Glutamatergic neuron (in vitro differentiated cells): Measurements from ENCODE around the gene LMF1. TPM values are rescaled to one million over a fixed set of nuclear protein-coding genes. Genes with fewer than 3 reads are reported as not detected.
"Not testable (repeated sequence)": the region's sequence is repeated elsewhere in the genome, so short reads cannot be mapped to it uniquely, and the experiment has no call there.

Source experiments
- DNase-seq: peaks from one replicate; pipeline ENCODE4 v3.0.0; 2022
- H3K27ac Mint-ChIP-seq: one replicate; pipeline ENCODE4 v1.8.0; 2020; ENCODE audit warnings: mild to moderate bottlenecking, mixed read lengths, inconsistent platforms; ENCODE audit not compliant: unreplicated experiment
- H3K27me3 Mint-ChIP-seq: one replicate; pipeline ENCODE4 v1.8.0; 2020; ENCODE audit warnings: mild to moderate bottlenecking, moderate library complexity, mixed read lengths, inconsistent platforms; ENCODE audit not compliant: unreplicated experiment
- H3K36me3 Mint-ChIP-seq: one replicate; pipeline ENCODE4 v1.8.0; 2020; ENCODE audit warnings: mild to moderate bottlenecking, mixed read lengths, inconsistent platforms; ENCODE audit not compliant: unreplicated experiment
- H3K4me1 Mint-ChIP-seq: one replicate; pipeline ENCODE4 v1.8.0; 2020; ENCODE audit warnings: mild to moderate bottlenecking, low read depth, mixed read lengths, inconsistent platforms; ENCODE audit not compliant: unreplicated experiment
- H3K4me3 Mint-ChIP-seq: one replicate; pipeline ENCODE4 v1.8.0; 2020; ENCODE audit warnings: mild to moderate bottlenecking, mixed read lengths, inconsistent platforms; ENCODE audit not compliant: unreplicated experiment
- H3K9me3 Mint-ChIP-seq: one replicate; pipeline ENCODE4 v1.8.0; 2020; ENCODE audit warnings: mild to moderate bottlenecking, moderate library complexity, mixed read lengths, inconsistent platforms; ENCODE audit not compliant: unreplicated experiment
- total RNA-seq: library from RNA; stranded (reverse); fragmentation: NEBNext Ultra II Directional; extraction: Animal tissue kit (Norgen Biotek cat#: 25700); gene quantifications from one replicate; pipeline ENCODE4 v1.2.1, GENCODE V29; 2021; ENCODE audit not compliant: unreplicated experiment
- TF ChIP-seq, protein P1 (sequence below): fragments of 200-600 bp; sonication (generic); IDR thresholded peaks from one replicate; pipeline ENCODE4 v1.5.0; 2021; ENCODE audit not compliant: partially characterized antibody, unreplicated experiment

LMF1 gene
- total RNA-seq, 1 donor from 2014 or later: 17.4 TPM

DNA sequence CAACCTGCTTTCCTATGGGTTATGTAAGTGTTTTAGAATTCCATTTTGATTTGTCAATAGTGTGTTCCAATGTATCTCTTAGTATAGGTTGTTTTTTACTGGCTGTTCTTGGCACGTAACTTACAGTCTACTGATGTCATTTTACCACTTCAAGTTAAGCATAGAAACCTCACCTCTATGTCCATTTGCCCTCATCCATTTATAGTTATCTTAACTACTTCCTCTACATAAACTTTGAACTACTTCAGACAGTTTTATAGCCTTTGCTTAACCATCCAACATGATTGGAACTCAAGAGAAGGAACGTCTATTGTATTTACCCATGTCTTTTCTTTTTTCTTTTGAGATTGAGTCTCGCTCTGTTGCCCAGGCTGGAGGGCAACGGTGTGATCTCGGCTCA is 105.8 kb downstream of the LMF1 start:
- H3K9me3 Mint-ChIP-seq: peaks cover 15% of the 10 kb centered on the region
- H3K27me3 Mint-ChIP-seq: peaks cover 2% of the 10 kb centered on the region
- H3K4me1 Mint-ChIP-seq: peaks cover 6% of the 10 kb centered on the region
- no peak overlapping the region for H3K27ac Mint-ChIP-seq
- TF ChIP-seq, protein P1, sequence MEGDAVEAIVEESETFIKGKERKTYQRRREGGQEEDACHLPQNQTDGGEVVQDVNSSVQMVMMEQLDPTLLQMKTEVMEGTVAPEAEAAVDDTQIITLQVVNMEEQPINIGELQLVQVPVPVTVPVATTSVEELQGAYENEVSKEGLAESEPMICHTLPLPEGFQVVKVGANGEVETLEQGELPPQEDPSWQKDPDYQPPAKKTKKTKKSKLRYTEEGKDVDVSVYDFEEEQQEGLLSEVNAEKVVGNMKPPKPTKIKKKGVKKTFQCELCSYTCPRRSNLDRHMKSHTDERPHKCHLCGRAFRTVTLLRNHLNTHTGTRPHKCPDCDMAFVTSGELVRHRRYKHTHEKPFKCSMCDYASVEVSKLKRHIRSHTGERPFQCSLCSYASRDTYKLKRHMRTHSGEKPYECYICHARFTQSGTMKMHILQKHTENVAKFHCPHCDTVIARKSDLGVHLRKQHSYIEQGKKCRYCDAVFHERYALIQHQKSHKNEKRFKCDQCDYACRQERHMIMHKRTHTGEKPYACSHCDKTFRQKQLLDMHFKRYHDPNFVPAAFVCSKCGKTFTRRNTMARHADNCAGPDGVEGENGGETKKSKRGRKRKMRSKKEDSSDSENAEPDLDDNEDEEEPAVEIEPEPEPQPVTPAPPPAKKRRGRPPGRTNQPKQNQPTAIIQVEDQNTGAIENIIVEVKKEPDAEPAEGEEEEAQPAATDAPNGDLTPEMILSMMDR: no peak
- DNase-seq: no peak
- H3K4me3 Mint-ChIP-seq: no peak overlapping the region
- H3K36me3 Mint-ChIP-seq: peaks cover 10% of the 10 kb centered on the region

DNA sequence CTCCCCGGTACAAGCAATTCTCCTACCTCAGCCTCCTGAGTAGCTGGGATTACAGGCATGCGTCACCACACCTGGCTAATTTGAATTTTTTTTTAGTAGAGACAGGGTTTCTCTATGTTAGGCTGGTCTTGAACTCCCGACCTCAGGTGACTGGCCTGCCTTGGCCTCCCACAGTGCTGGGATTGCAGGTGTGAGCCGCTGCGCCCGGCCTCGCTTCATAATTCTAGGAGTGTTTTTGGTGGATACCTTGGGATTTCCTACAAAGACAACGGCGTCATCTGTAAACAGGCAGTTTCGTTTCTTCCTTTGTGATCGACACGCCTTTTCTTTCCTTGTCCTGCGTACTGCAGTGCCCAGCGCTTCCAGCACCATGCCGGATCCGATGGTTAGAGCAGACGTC is 109.3 kb downstream of the LMF1 start:
- TF ChIP-seq, protein P1: no peak
- Mint-ChIP-seq H3K4me1 (peaks cover 6% of the 10 kb centered on the region), H3K4me3 (no peak overlapping the region), H3K36me3 (peaks cover 5% of the 10 kb centered on the region), H3K27ac (no peak overlapping the region), H3K27me3 (peaks cover 2% of the 10 kb centered on the region), H3K9me3 (peaks cover 19% of the 10 kb centered on the region)
- no peak for DNase-seq

DNA sequence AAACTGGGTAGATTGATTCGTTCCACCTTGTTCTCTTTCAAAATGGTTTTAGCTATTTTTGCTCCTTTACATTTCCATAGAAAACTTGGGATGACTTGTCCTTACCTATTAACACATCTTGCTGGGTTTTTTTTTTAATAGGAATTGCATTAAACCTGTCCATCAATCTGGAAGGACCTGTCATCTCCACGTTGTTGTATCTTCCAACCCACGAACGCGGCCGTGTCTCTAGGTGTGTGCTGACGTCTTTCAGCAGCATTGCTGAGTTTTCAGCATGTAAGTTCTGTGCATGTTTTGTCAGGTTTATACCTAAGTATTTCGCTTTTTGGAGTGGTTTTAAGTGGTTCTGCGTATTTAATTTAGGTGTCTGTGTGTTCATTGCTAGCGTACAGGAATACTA is 109.9 kb downstream of the LMF1 start:
- Mint-ChIP-seq H3K4me1 (peaks cover 4% of the 10 kb centered on the region), H3K9me3 (peaks cover 19% of the 10 kb centered on the region), H3K27ac (no peak overlapping the region), H3K4me3 (no peak overlapping the region), H3K36me3 (peaks cover 5% of the 10 kb centered on the region), H3K27me3 (peaks cover 2% of the 10 kb centered on the region)
- TF ChIP-seq, protein P1: no peak
- no peak for DNase-seq

DNA sequence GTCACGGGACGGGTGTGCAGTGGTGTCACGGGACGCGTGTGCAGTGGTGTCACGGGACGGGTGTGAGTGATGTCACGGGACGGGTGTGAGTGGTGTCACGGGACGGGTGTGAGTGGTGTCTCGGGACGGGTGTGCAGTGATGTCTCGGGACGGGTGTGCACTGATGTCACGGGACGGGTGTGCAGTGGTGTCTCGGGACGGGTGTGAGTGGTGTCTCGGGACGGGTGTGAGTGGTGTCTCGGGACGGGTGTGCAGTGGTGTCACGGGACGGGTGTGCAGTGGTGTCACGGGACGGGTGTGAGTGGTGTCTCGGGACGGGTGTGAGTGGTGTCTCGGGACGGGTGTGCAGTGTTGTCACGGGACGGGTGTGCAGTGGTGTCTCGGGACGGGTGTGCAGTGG is 111.8 kb downstream of the LMF1 start:
- not testable (repeated sequence) for H3K4me1 Mint-ChIP-seq, H3K4me3 Mint-ChIP-seq, H3K27me3 Mint-ChIP-seq, DNase-seq, H3K36me3 Mint-ChIP-seq, H3K27ac Mint-ChIP-seq
- peaks cover 15% of the 10 kb centered on the region for H3K9me3 Mint-ChIP-seq

DNA sequence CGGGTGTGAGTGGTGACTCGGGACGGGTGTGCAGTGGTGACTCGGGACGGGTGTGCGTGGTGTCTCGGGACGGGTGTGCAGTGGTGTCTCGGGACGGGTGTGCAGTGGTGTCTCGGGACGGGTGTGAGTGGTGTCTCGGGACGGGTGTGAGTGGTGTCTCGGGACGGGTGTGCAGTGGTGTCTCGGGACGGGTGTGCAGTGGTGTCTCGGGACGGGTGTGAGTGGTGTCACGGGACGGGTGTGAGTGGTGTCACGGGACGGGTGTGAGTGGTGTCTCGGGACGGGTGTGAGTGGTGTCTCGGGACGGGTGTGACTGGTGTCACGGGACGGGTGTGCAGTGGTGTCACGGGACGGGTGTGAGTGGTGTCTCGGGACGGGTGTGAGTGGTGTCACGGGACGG is 112.3 kb downstream of the LMF1 start:
- H3K9me3 Mint-ChIP-seq: peaks cover 17% of the 10 kb centered on the region
- H3K4me3 Mint-ChIP-seq, DNase-seq, H3K36me3 Mint-ChIP-seq, H3K27me3 Mint-ChIP-seq, H3K4me1 Mint-ChIP-seq, H3K27ac Mint-ChIP-seq: not testable (repeated sequence)

DNA sequence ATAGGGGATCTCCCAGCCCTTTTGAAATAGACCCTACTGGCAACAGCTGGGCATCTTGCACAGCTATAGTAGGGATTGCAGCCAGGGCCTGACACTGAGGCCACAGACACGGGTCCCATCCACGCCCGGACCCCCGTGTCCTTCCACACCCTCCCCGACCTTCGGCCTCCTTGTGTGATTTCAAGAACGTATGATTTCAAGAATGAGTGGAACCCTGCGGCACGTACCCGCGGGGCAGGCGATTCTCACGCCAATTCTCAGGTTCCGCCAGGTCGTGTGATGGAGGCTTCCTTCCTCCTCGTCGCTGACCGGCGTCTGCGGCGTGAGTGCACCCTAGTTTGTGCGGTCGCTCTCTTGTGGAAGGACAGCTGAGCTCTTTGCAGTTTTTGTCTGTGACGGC is 114.0 kb downstream of the LMF1 start:
- peaks cover 10% of the 10 kb centered on the region for H3K27me3 Mint-ChIP-seq
- TF ChIP-seq, protein P1: no peak
- H3K4me1 Mint-ChIP-seq: no peaks in the 10 kb centered on the region
- no peak overlapping the region for H3K4me3 Mint-ChIP-seq
- H3K27ac Mint-ChIP-seq: no peak overlapping the region
- no peak for DNase-seq
- peaks cover 5% of the 10 kb centered on the region for H3K36me3 Mint-ChIP-seq
- H3K9me3 Mint-ChIP-seq: peaks cover 16% of the 10 kb centered on the region
